Spleen (tissue), 7 donors: Measurements from ENCODE around the gene SACM1L.

Source experiments
- POLR2A ChIP-seq, 3 donors: fragments of 450-650 bp; IDR thresholded peaks; one replicate each; pipeline ENCODE4 v1.5.1; 2017; ENCODE audit warnings: antibody characterized with exemption in 3 of 3, mild to moderate bottlenecking in 1 of 3
- POLR2AphosphoS5 ChIP-seq, 3 donors: sonication (generic); formaldehyde crosslinking; IDR thresholded peaks; one replicate each; pipeline ENCODE4 v1.5.1; 2017; ENCODE audit warnings: antibody characterized with exemption in 3 of 3
- TF ChIP-seq, protein P1 (sequence below), 11 experiments: fragments of 200-600 bp in 7 of 11; fragments of 450-650 bp in 4 of 11; sonication (generic) in 4 of 11; IDR thresholded peaks in 8 of 11; conservative IDR thresholded peaks in 3 of 11; 1 replicate in 7 of 11; 2 replicates in 4 of 11; pipeline versions ENCODE4 v1.4.0 to v1.8.0; 2016 to 2021; ENCODE audit warnings: antibody characterized with exemption in 11 of 11, inconsistent platforms in 4 of 11, mild to moderate bottlenecking in 1 of 11
- donor health status: DM: no; HTN: no; CAD: no; lungs with moderate emphysema.
- donor health status: DM: no; HTN: no; CAD: no.
- donor health status: DM: no; HTN: no; CAD: no.

DNA sequence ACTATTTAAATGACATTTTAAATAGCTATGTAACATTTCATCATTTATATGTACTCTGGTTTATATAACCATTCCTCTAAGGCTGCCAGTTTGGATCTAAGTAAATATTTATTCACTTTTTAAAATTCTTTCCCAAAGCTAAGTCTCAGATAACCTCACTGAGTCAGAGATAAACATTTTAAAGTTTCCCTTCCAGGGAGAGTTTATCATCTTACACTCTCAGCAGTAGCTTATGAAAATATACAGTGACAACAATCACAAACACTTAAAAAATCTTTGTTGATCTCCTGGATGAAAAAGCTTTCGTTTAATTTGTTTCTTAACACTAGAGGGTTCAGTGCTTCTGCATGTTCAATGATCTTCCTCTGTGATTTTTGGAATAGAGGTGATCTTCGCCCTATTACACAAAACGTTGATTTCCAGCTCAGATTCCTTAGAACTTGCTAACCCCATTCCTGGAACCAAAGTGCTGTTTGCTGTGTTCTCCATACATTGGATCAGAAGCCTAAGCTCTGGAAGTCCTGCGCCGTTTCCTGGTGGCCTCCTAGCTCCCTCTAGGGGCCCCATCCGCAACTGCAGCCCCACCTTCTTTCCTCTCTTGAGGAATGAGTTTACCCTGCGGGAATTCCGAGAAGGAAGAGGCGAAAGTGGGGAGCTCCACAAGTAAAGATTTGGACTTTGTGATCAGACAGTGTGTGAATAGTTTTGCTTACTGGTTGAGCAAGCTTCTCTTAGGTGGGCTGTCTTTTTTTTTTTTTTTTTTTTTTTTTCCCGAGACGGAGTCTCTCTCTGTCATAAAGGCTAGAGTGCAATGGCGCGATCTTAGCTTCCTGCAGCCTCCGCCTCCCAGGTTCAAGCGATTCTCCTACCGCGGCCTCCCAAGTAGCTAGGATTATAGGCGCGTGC, 29.3 kb upstream of the SACM1L start:
- TF ChIP-seq, protein P1, sequence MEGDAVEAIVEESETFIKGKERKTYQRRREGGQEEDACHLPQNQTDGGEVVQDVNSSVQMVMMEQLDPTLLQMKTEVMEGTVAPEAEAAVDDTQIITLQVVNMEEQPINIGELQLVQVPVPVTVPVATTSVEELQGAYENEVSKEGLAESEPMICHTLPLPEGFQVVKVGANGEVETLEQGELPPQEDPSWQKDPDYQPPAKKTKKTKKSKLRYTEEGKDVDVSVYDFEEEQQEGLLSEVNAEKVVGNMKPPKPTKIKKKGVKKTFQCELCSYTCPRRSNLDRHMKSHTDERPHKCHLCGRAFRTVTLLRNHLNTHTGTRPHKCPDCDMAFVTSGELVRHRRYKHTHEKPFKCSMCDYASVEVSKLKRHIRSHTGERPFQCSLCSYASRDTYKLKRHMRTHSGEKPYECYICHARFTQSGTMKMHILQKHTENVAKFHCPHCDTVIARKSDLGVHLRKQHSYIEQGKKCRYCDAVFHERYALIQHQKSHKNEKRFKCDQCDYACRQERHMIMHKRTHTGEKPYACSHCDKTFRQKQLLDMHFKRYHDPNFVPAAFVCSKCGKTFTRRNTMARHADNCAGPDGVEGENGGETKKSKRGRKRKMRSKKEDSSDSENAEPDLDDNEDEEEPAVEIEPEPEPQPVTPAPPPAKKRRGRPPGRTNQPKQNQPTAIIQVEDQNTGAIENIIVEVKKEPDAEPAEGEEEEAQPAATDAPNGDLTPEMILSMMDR (IDR thresholded peaks at IDR 0.05 in 8 of 11, conservative IDR thresholded peaks at IDR 0.05 in 3 of 11), result peak; percentile 7 to 90 (median 82)
- TF ChIP-seq POLR2A (IDR thresholded peaks at IDR 0.05), result no peak
- TF ChIP-seq POLR2AphosphoS5 (IDR thresholded peaks at IDR 0.05), result no peak
